Bronchial epithelial cell (primary cell): ENCODE results near the gene TNFRSF11A. TPM values are rescaled to one million over a fixed set of nuclear protein-coding genes. Genes with fewer than 3 reads are reported as not detected.
A peak's percentile ranks its signal among the peaks of the same experiment; 100 is the strongest.

Experiments used
- DNase-seq: peaks from one replicate; pipeline ENCODE4 v3.0.0-alpha.2; 2010; ENCODE audit warnings: low read depth
- FAIRE-seq: peaks from 2 replicates; lab custom pipeline; 2011; peaks lifted over from hg19 to GRCh38; lab: Jason Lieb, UNC
- H3K27me3 ChIP-seq: 2 replicates; pipeline ENCODE4 v1.5.1; 2011; ENCODE audit warnings: low read length; ENCODE audit not compliant: control insufficient read depth, insufficient read depth
- H3K36me3 ChIP-seq: 2 replicates; pipeline ENCODE4 v1.5.1; 2011; ENCODE audit warnings: low read length; ENCODE audit not compliant: control insufficient read depth, insufficient read depth
- H3K4me3 ChIP-seq: 2 replicates; pipeline ENCODE4 v1.5.1; 2011; ENCODE audit warnings: mild to moderate bottlenecking, low read depth, low read length, control low read depth
- total RNA-seq: library from RNA; depleted of rRNA; stranded (reverse); fragments of >200 nt; gene quantifications from 2 replicates; pipeline ENCODE4 v1.2.1, GENCODE V29; 2014
- TF ChIP-seq, protein P1 (sequence below): IDR thresholded peaks from 2 replicates; pipeline ENCODE4 v1.5.1; 2011; ENCODE audit warnings: mild to moderate bottlenecking, moderate library complexity, low read length, control low read depth, inconsistent platforms; ENCODE audit not compliant: insufficient read depth, severe bottlenecking

Gene TNFRSF11A
- total RNA-seq, 1 donor from 2014 or later, result under 0.01 TPM

DNA sequence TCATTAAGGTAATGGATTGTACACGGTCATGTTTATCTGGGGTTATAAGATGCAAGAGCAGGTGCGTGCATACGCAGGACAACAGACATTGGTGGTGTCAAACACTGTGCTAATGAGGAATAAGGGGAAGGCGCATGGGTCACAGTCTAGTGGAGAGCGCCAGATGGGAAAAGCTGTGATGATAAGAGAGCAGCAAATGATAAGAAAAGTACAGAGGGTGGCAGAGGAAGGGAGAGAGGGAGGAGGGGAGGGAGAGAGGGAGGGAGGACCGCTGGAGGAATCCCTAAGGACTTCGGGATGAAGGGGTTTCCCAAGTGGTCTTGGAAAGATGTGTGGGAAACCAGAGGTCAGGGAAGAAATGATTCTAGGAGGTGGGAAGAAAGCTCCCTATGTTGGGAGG, 2.9 kb downstream of the TNFRSF11A start:
- FAIRE-seq, result no peak
- Histone ChIP-seq H3K4me3 (no peak overlapping the region), H3K27me3 (no peaks in the 10 kb centered on the region), H3K36me3 (no peaks in the 10 kb centered on the region)
- DNase-seq, result no peak
- TF ChIP-seq, protein P1, sequence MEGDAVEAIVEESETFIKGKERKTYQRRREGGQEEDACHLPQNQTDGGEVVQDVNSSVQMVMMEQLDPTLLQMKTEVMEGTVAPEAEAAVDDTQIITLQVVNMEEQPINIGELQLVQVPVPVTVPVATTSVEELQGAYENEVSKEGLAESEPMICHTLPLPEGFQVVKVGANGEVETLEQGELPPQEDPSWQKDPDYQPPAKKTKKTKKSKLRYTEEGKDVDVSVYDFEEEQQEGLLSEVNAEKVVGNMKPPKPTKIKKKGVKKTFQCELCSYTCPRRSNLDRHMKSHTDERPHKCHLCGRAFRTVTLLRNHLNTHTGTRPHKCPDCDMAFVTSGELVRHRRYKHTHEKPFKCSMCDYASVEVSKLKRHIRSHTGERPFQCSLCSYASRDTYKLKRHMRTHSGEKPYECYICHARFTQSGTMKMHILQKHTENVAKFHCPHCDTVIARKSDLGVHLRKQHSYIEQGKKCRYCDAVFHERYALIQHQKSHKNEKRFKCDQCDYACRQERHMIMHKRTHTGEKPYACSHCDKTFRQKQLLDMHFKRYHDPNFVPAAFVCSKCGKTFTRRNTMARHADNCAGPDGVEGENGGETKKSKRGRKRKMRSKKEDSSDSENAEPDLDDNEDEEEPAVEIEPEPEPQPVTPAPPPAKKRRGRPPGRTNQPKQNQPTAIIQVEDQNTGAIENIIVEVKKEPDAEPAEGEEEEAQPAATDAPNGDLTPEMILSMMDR, result no peak

DNA sequence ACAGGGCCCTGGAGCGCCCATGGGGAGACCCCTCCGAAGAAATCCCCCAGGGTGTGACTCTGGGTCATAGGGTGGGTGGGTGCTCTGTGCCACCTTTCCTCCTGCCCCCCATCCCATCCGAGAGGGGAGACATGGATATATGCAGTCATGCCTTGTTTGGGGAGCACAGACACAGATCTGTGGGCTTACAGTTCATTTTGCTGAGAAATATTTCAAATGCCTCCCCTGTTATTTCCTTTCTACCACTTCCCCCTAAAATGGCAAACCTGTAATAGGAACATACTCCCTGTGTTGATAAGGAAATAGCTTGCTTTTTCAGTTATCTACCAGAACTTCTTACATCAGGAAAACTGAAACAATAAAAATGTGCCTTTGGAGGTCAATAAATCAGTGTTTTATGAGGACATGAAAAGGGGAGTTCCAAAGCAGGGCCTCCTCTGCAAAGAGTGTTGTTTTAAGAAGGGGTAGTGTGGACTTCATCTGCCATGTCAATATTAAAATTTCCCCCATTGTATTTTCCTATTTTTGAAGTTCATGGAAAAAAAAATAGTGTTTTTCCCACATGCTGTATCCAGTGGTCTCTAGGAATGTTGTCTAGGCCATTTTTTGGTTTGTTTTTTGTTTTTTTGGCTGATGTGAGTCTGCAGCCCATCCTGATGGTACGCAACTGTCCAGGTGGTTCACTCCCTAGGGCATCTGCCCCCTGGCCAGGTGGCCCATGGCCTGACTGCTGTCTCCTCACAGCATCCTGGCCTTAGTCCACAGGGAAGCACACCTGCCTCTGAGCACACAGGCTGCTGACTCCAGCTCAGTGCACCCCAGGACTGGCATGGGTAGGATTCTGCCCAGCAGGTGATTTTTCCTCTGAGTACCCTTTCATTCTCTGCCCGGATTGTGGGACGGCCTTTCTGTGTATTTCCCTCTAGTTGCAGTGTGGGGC, 3.7 kb downstream of the TNFRSF11A start:
- DNase-seq (no peak), FAIRE-seq (peak; percentile 50)
- TF ChIP-seq, protein P1, result no peak
- Histone ChIP-seq H3K4me3 (no peak overlapping the region), H3K36me3 (no peaks in the 10 kb centered on the region), H3K27me3 (no peaks in the 10 kb centered on the region)

DNA sequence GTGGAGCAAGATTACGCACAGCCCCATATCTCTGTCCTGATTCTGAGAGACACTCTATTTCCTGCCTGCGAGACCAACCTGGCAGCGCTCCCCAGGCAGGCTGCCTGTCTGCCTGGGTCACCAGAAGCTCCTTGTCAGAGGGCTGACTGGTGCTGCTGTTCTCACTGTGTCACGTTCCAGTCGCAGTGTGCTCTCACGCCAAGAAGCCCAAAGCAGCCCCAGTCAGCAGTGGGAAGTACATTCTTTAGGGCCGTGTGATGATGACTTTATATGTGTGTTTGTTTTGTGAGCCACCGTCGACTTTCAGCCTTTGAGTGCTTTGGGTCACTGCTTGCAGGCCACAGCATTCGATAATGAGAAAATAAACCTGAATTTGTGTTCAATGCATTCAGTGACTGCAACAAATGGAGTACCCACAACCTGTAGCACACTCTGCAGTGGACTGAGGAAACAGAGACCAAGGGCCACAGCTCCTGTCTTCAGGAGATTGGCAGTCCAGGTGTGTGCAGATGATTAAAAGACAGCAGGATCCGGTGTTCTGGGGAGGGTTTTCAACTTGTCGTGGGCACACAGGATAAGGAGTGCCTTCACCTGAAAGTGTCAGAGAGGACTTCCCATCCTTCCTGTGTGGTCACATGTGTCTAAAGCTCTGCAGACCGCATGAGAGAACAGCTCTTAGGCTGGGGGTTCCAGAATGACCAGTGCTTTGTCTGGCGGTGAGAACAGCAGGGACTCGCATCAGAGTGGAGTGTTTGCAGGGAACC, 4.8 kb downstream of the TNFRSF11A start:
- DNase-seq (peak; percentile 59), FAIRE-seq (peak; percentile 58)
- Histone ChIP-seq H3K27me3 (no peaks in the 10 kb centered on the region), H3K4me3 (no peak overlapping the region), H3K36me3 (no peaks in the 10 kb centered on the region)
- TF ChIP-seq, protein P1, result no peak

DNA sequence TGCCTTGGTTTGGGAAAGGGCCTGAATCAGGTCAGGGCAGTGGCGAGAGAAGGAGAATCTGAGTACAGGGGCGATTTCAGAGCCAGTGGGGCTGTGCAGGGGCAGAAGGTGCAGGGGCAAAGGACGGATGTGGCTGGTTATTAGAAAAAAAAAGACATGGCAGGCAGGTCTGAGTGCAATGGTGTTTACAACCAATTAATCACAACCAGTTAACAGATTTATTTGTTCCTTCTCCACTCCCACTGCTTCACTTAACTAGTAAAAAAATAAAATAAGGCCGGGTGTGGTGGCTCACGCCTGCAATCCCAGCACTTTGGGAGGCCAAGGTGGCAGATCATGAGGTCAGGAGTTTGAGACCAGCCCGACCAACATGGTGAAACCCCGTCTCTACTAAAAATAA, 5.5 kb downstream of the TNFRSF11A start:
- Histone ChIP-seq H3K36me3 (no peaks in the 10 kb centered on the region), H3K27me3 (no peaks in the 10 kb centered on the region), H3K4me3 (no peak overlapping the region)
- no peak for DNase-seq
- TF ChIP-seq, protein P1, result no peak
- no peak for FAIRE-seq

DNA sequence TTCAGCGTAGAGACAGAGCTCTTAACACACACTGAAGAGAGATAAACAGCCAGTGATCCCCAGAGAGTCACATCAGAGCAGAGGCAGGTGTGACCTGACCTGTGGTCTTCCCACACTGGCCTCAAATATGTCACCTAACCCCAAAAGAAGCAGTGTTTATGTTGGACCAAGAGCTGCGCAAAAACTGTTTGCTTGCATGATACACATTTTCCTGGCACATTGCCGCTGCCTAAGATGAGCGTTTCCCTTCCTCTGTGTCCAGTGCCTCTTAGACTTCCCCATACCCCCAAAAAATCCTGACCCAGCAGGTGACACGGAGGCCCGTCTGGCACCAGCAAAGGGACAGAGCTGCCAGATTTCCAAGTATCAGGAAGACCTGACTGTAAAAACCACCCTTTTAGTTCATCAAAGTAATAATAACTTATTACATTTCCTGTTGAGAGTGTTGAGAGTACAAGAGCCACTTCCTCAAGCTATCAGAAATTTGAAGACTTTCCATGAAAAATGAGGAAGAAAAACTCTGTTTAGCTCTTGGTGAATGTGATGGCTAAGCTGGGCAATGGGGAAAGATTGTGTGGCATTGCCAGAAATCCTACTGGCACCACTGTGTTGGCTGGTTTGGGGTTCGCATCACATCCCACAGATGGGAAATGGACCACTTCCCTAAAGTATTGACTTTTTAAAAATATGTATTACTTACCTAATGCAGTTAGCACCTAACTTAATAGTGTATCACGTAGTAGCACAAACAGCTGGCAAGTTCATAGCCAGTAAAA, 6.7 kb downstream of the TNFRSF11A start:
- no peaks in the 10 kb centered on the region for H3K27me3 ChIP-seq
- DNase-seq, result no peak
- H3K4me3 ChIP-seq, result no peak overlapping the region
- no peak for FAIRE-seq
- H3K36me3 ChIP-seq, result no peaks in the 10 kb centered on the region
- TF ChIP-seq, protein P1, result no peak
